GM12891 (cell line): ENCODE results near the gene RAG1.

Experiments
- PAX5 ChIP-seq: IDR thresholded peaks from 2 replicates; pipeline ENCODE4 v1.6.1; 2011; ENCODE audit warnings: low read length, moderate library complexity, mild to moderate bottlenecking; ENCODE audit not compliant: insufficient read depth, severe bottlenecking
- POLR2A ChIP-seq: IDR thresholded peaks from 2 replicates; pipeline ENCODE4 v1.6.1; 2011; ENCODE audit warnings: low read depth, low read length, control low read depth
- POLR2AphosphoS5 ChIP-seq: IDR thresholded peaks from 2 replicates; pipeline ENCODE4 v1.6.1; 2011; ENCODE audit warnings: low read depth, low read length, control low read depth
- SPI1 ChIP-seq: IDR thresholded peaks from 2 replicates; pipeline ENCODE4 v1.6.1; 2011; ENCODE audit warnings: low read depth, low read length, control low read depth
- TAF1 ChIP-seq: IDR thresholded peaks from 2 replicates; pipeline ENCODE4 v1.6.1; 2011; ENCODE audit warnings: low read depth, low read length, control low read depth

GRCh38 chr11:36550385-36551115 lies 17.3 kb upstream of the RAG1 start:
- TF ChIP-seq POLR2AphosphoS5 (no peak), SPI1 (no peak), POLR2A (no peak), TAF1 (no peak), PAX5 (no peak)
